HCT116 (cell line): ENCODE measurements around the gene PNMA8C. TPM values are rescaled to one million over a fixed set of nuclear protein-coding genes. Genes with fewer than 3 reads are reported as not detected.

ENCODE experiments used
- ATAC-seq: fragments of 200-7000 bp; cut with Tn5 transposase; 2 replicates; pipeline ENCODE4 v1.9.1; 2020; ENCODE audit warnings: mild to moderate bottlenecking, moderate library complexity
- BruUV-seq: library from RNA; stranded (reverse); fragments of 400-500 nt; replicated peaks from 2 replicates; lab custom pipeline; 2021; lab: Mats Ljungman, UMichigan
- CTCF ChIA-PET: fragments of 300-600 bp; sonication (Branson Sonifier 250); formaldehyde crosslinking; loops from one replicate; lab custom pipeline; 2021; ENCODE audit warnings: antibody characterized with exemption; lab: Charles Lee
- POLR2A ChIA-PET: fragments of 300-600, 350-600 bp; sonication (Branson Sonifier 250); formaldehyde crosslinking; loops from one replicate; lab custom pipeline; 2021; ENCODE audit warnings: antibody characterized with exemption; lab: Charles Lee
- RAD21 ChIA-PET, 2 experiments: fragments of 300-600 bp; sonication (Branson Sonifier 250); formaldehyde crosslinking; loops; one replicate each; lab custom pipeline; 2023; ENCODE audit warnings: low total read pairs in 2 of 2; ENCODE audit not compliant: uncharacterized antibody in 2 of 2, unreplicated experiment in 2 of 2, low non-redundant PET in 1 of 2; lab: Charles Lee
- DNase-seq: peaks from one replicate; pipeline ENCODE4 v3.0.0-alpha.2; 2010; ENCODE audit warnings: low read depth, low spot score
- H2AFZ ChIP-seq: fragments of 200-600 bp; shearing (Covaris generic), sonication (generic); 2 replicates; pipeline ENCODE4 v1.6.1; 2017; ENCODE audit warnings: low read depth, mixed run types, mixed read lengths, antibody characterized with exemption, low read length; ENCODE audit not compliant: poor library complexity, severe bottlenecking
- H3K27ac ChIP-seq: 2 replicates; pipeline ENCODE4 v1.5.1; 2012; ENCODE audit warnings: low read depth, low read length
- H3K27me3 ChIP-seq: fragments of 200-600 bp; sonication (generic); 2 replicates; pipeline ENCODE4 v1.6.1; 2016; ENCODE audit warnings: mixed run types, low read length, mixed read lengths; ENCODE audit not compliant: insufficient read depth
- H3K36me3 ChIP-seq, 2 experiments: fragments of 200-500 bp in 1 of 2; fragments of 200-600 bp in 1 of 2; sonication (Bioruptor generic) in 1 of 2; sonication (generic) in 1 of 2; 2 replicates each; pipeline versions ENCODE4 v1.5.1 to v1.6.1; 2014 to 2016; ENCODE audit warnings: low read length in 2 of 2, inconsistent platforms in 1 of 2, mixed read lengths in 1 of 2, mixed run types in 1 of 2; ENCODE audit not compliant: insufficient read depth in 2 of 2, control insufficient read depth in 1 of 2
- H3K4me1 ChIP-seq, 2 experiments: fragments of 200-600 bp in 1 of 2; sonication (generic) in 1 of 2; 2 replicates each; pipeline versions ENCODE4 v1.5.1 to v1.6.1; 2012 to 2017; ENCODE audit warnings: low read length in 2 of 2, inconsistent platforms in 1 of 2, mild to moderate bottlenecking in 1 of 2, mixed read lengths in 1 of 2, mixed run types in 1 of 2, moderate library complexity in 1 of 2; ENCODE audit not compliant: insufficient read depth in 2 of 2, control insufficient read depth in 1 of 2
- H3K4me2 ChIP-seq: fragments of 200-600 bp; sonication (generic); 2 replicates; pipeline ENCODE4 v1.6.1; 2017; ENCODE audit warnings: mixed run types, low read length, mixed read lengths
- H3K4me3 ChIP-seq, 2 experiments: fragments of 200-600 bp in 1 of 2; sonication (generic) in 1 of 2; replicated peaks in 1 of 2; 2 replicates each; pipeline ENCODE4 v1.5.1; 2011 to 2016; ENCODE audit warnings: low read length in 2 of 2, control low read depth in 1 of 2, low read depth in 1 of 2, mild to moderate bottlenecking in 1 of 2, mixed read lengths in 1 of 2, mixed run types in 1 of 2
- H3K79me2 ChIP-seq: fragments of 200-600 bp; sonication (generic); 2 replicates; pipeline ENCODE4 v1.6.1; 2017; ENCODE audit warnings: mild to moderate bottlenecking, mixed run types, low read length, moderate library complexity, mixed read lengths; ENCODE audit not compliant: insufficient read depth
- H3K9ac ChIP-seq: fragments of 200-600 bp; sonication (generic); 2 replicates; pipeline ENCODE4 v1.6.1; 2016; ENCODE audit warnings: low read length, mixed read lengths
- H3K9me2 ChIP-seq: fragments of 200-600 bp; sonication (generic), shearing (Covaris generic); 2 replicates; pipeline ENCODE4 v1.6.1; 2017; ENCODE audit warnings: mixed run types, mild to moderate bottlenecking, moderate library complexity; ENCODE audit not compliant: insufficient read depth
- H3K9me3 ChIP-seq, 2 experiments: fragments of 200-500 bp in 1 of 2; fragments of 200-600 bp in 1 of 2; sonication (Bioruptor generic) in 1 of 2; sonication (generic) in 1 of 2; 2 replicates each; pipeline ENCODE4 v1.6.1; 2014 to 2017; ENCODE audit warnings: low read length in 2 of 2, mixed read lengths in 2 of 2, inconsistent platforms in 1 of 2, low read depth in 1 of 2, mild to moderate bottlenecking in 1 of 2, mixed run types in 1 of 2, moderate library complexity in 1 of 2; ENCODE audit not compliant: control insufficient read depth in 1 of 2, insufficient read depth in 1 of 2
- H4K20me1 ChIP-seq: fragments of 200-600 bp; sonication (generic), shearing (Covaris generic); 2 replicates; pipeline ENCODE4 v1.6.1; 2017; ENCODE audit warnings: mixed run types, mild to moderate bottlenecking, moderate library complexity; ENCODE audit not compliant: insufficient read depth
- CBX3 ChIP-seq: IDR thresholded peaks from 2 replicates; pipeline ENCODE4 v1.6.1; 2012; ENCODE audit warnings: low read depth
- CEBPB ChIP-seq: IDR thresholded peaks from 2 replicates; pipeline ENCODE4 v1.6.1; 2012; ENCODE audit warnings: low read depth
- CTCF ChIP-seq, 3 experiments: fragments of 200-600 bp in 1 of 3; sonication (generic) in 1 of 3; IDR thresholded peaks in 2 of 3; conservative IDR thresholded peaks in 1 of 3; 2 replicates each; pipeline ENCODE4 v1.5.1; 2012 to 2017; ENCODE audit warnings: low read depth in 2 of 3, low read length in 2 of 3, antibody characterized with exemption in 1 of 3, borderline replicate concordance in 1 of 3, control low read depth in 1 of 3, mild to moderate bottlenecking in 1 of 3, mixed read lengths in 1 of 3, mixed run types in 1 of 3, moderate library complexity in 1 of 3; ENCODE audit not compliant: insufficient read depth in 1 of 3
- ELF1 ChIP-seq: IDR thresholded peaks from 2 replicates; pipeline ENCODE4 v1.6.1; 2012; ENCODE audit warnings: low read depth, borderline replicate concordance
- EZH2phosphoT487 ChIP-seq: fragments of 200-600 bp; IDR thresholded peaks from 2 replicates; pipeline ENCODE4 v1.6.1; 2018; ENCODE audit warnings: antibody characterized with exemption, borderline replicate concordance
- JUND ChIP-seq: IDR thresholded peaks from 2 replicates; pipeline ENCODE4 v1.6.1; 2012
- POLR2AphosphoS5 ChIP-seq: IDR thresholded peaks from 2 replicates; pipeline ENCODE4 v1.6.1; 2011; ENCODE audit warnings: mild to moderate bottlenecking, low read depth, low read length, moderate library complexity
- SP1 ChIP-seq: IDR thresholded peaks from 2 replicates; pipeline ENCODE4 v1.6.1; 2012; ENCODE audit warnings: low read depth
- SRF ChIP-seq: IDR thresholded peaks from 2 replicates; pipeline ENCODE4 v1.6.1; 2012; ENCODE audit warnings: low read depth
- TCF7L2 ChIP-seq: IDR thresholded peaks from 2 replicates; pipeline ENCODE4 v1.7.0; 2011; ENCODE audit warnings: borderline replicate concordance, inconsistent platforms; ENCODE audit not compliant: insufficient read depth, insufficient read length; ENCODE audit errors: extremely low read depth
- YY1 ChIP-seq: IDR thresholded peaks from 2 replicates; pipeline ENCODE4 v1.6.1; 2011; ENCODE audit warnings: low read length, low read depth, moderate library complexity, mild to moderate bottlenecking; ENCODE audit not compliant: insufficient replicate concordance; ENCODE audit errors: extremely low read depth
- ZFX ChIP-seq: fragments of 450-650 bp; IDR thresholded peaks from 2 replicates; pipeline ENCODE4 v1.6.1; 2017
- ZNF274 ChIP-seq: fragments of 200-500 bp; sonication (Bioruptor generic); IDR thresholded peaks from 2 replicates; pipeline ENCODE4 v1.6.1; 2014; ENCODE audit warnings: mild to moderate bottlenecking, low read depth, low read length, inconsistent platforms
- intact Hi-C: fragments of 100-400 bp; cut with micrococcal nuclease; formaldehyde crosslinking; loops from 2 replicates; pipeline ENCODE4 v1.10.0; 2022
- total RNA-seq: library from RNA; stranded (reverse); gene quantifications from one replicate; pipeline ENCODE4 v1.2.1, GENCODE V29; 2021; ENCODE audit not compliant: unreplicated experiment
- TF ChIP-seq, protein P1 (sequence below): IDR thresholded peaks from 2 replicates; pipeline ENCODE4 v1.6.1; 2011; ENCODE audit warnings: mild to moderate bottlenecking, low read length, moderate library complexity; ENCODE audit not compliant: insufficient replicate concordance; ENCODE audit errors: extremely low read depth
- TF ChIP-seq, protein P2 (sequence below): IDR thresholded peaks from 2 replicates; pipeline ENCODE4 v1.6.1; 2012

The PNMA8C gene
- total RNA-seq, 1 experiment from 2014 or later = not detected

- H3K4me1 ChIP-seq = no peaks in the 10 kb centered on the region
- no peak overlapping the region for H3K4me3 ChIP-seq
- no peak overlapping the region for H2AFZ ChIP-seq
- H3K9me2 ChIP-seq = no peaks in the 10 kb centered on the region
- no peak overlapping the region for H3K9ac ChIP-seq
- POLR2A ChIA-PET = no interaction called here
- no peaks in the 10 kb centered on the region for H3K27me3 ChIP-seq
- no peaks in the 10 kb centered on the region for H3K36me3 ChIP-seq
- ATAC-seq = no peak
- no peak for DNase-seq
- H3K27ac ChIP-seq = no peak overlapping the region
- CTCF ChIA-PET = no interaction called here
- H3K79me2 ChIP-seq = no peaks in the 10 kb centered on the region
- RAD21 ChIA-PET = no interaction called here
- no peaks in the 10 kb centered on the region for H3K9me3 ChIP-seq
- no peaks in the 10 kb centered on the region for H4K20me1 ChIP-seq
- intact Hi-C loops = no loop called here
- BruUV-seq = no TSS peak
- no peak overlapping the region for H3K4me2 ChIP-seq
- TF ChIP-seq CBX3 (no peak), SRF (no peak), EZH2phosphoT487 (no peak), CTCF (IDR thresholded peaks at IDR 0.05 in 2 of 3, conservative IDR thresholded peaks at IDR 0.05 in 1 of 3; ENCODE audit: borderline replicate concordance in 1 of 3, insufficient read depth in 1 of 3, low read depth in 2 of 3, low read length in 2 of 3) (no peak), SP1 (no peak), YY1 (no peak), JUND (no peak), ZNF274 (no peak), ZFX (no peak), CEBPB (no peak), ELF1 (no peak), POLR2AphosphoS5 (no peak), TCF7L2 (no peak)
- TF ChIP-seq, protein P1, sequence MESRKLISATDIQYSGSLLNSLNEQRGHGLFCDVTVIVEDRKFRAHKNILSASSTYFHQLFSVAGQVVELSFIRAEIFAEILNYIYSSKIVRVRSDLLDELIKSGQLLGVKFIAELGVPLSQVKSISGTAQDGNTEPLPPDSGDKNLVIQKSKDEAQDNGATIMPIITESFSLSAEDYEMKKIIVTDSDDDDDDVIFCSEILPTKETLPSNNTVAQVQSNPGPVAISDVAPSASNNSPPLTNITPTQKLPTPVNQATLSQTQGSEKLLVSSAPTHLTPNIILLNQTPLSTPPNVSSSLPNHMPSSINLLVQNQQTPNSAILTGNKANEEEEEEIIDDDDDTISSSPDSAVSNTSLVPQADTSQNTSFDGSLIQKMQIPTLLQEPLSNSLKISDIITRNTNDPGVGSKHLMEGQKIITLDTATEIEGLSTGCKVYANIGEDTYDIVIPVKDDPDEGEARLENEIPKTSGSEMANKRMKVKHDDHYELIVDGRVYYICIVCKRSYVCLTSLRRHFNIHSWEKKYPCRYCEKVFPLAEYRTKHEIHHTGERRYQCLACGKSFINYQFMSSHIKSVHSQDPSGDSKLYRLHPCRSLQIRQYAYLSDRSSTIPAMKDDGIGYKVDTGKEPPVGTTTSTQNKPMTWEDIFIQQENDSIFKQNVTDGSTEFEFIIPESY = no peak
- TF ChIP-seq, protein P2, sequence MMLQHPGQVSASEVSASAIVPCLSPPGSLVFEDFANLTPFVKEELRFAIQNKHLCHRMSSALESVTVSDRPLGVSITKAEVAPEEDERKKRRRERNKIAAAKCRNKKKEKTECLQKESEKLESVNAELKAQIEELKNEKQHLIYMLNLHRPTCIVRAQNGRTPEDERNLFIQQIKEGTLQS = no peak
Measured at GRCh38 chr19:46471811-46472543, 43.2 kb upstream of the PNMA8C start.
